HG03342 (cell line): ENCODE results near the gene OLIG2.

Experiments used
- ATAC-seq: cut with Tn5 transposase; IDR thresholded peaks from one replicate; pipeline ENCODE4 v1.9.1; 2021; ENCODE audit warnings: mild to moderate bottlenecking, moderate library complexity; ENCODE audit not compliant: unreplicated experiment

OLIG2 gene

GRCh38 chr21:33025489-33026442, at the start of gene OLIG2:
TSS of gene OLIG2 (plus strand) at chr21:33025935. CDS start at chr21:33026863, 928 bp downstream.
- ATAC-seq, result no peak

- no peak for ATAC-seq
These were observed 48.9 kb upstream of the OLIG2 start for GRCh38 chr21:32976791-32977190.

- no peak for ATAC-seq
These were observed 48.5 kb upstream of the OLIG2 start for GRCh38 chr21:32977216-32977615.

- ATAC-seq, result no peak
These were observed 47.1 kb upstream of the OLIG2 start for GRCh38 chr21:32978331-32979270.

GRCh38 chr21:32979598-32980268, 46.0 kb upstream of the OLIG2 start:
- ATAC-seq, result no peak

- ATAC-seq, result no peak
These were observed 44.6 kb upstream of the OLIG2 start for GRCh38 chr21:32981096-32981495.

GRCh38 chr21:32990666-32991065, 35.1 kb upstream of the OLIG2 start:
- ATAC-seq, result no peak

- ATAC-seq, result no peak
These were observed 34.4 kb upstream of the OLIG2 start for GRCh38 chr21:32991361-32991760.

- no peak for ATAC-seq
These were observed 31.8 kb upstream of the OLIG2 start for GRCh38 chr21:32993894-32994293.

- no peak for ATAC-seq
These were observed 31.4 kb upstream of the OLIG2 start for GRCh38 chr21:32994305-32994704.

GRCh38 chr21:33007747-33008146, 18.0 kb upstream of the OLIG2 start:
- no peak for ATAC-seq

- ATAC-seq, result no peak
These were observed 17.2 kb upstream of the OLIG2 start for GRCh38 chr21:33008333-33009051.

- no peak for ATAC-seq
These were observed 14.8 kb upstream of the OLIG2 start for GRCh38 chr21:33010931-33011330.

GRCh38 chr21:33011462-33011861, 14.3 kb upstream of the OLIG2 start:
- ATAC-seq, result no peak

- ATAC-seq, result no peak
These were observed 12.1 kb upstream of the OLIG2 start for GRCh38 chr21:33013626-33014025.

- no peak for ATAC-seq
These were observed 11.4 kb upstream of the OLIG2 start for GRCh38 chr21:33014331-33014730.

- no peak for ATAC-seq
These were observed 10.6 kb upstream of the OLIG2 start for GRCh38 chr21:33015096-33015495.

- no peak for ATAC-seq
These were observed 10.0 kb upstream of the OLIG2 start for GRCh38 chr21:33015756-33016155.

- no peak for ATAC-seq
These were observed 6.8 kb upstream of the OLIG2 start for GRCh38 chr21:33018707-33019465.

- ATAC-seq, result no peak
These were observed 6.2 kb upstream of the OLIG2 start for GRCh38 chr21:33019516-33019884.
